ENCODE measurements around the gene RESP18.

DNA sequence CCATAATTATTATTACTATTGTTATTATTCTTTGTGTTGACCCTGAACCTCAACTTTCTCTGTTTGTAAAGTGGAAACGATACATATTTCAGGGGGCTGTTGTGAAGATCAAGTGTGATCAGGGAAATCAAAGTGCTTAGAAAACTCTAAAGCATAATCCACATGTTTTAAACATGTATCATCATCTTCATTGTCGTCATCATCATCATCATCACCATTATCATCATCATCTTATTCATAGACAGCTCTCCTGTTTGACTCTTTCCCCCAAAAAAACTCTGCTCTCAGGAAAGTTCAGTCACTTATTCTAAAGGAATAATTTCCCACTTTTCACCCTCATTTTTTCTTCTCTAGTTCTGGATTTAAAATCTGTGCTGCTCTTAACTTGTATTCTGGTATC is 28.3 kb downstream of the RESP18 start:
- TF ChIP-seq POLR2AphosphoS5 (IDR thresholded peaks at IDR 0.05; ENCODE audit: borderline replicate concordance, low read depth, low read length) (no peak), EZH2 (IDR thresholded peaks at IDR 0.05) (no peak), FOXP2 (optimal IDR thresholded peaks at IDR 0.05; ENCODE audit: control extremely low read depth, extremely low read length, insufficient read depth) (no peak)
